Trophoblast cell (in vitro differentiated cells and primary cell): ENCODE measurements around the gene TMEM150C.

ENCODE experiments used
- DNase-seq, 2 donors: peaks; one replicate each; pipeline ENCODE4 v3.0.0-alpha.2; 2016
- H2AFZ ChIP-seq: 2 replicates; pipeline ENCODE4 v1.6.1; 2013; ENCODE audit warnings: low read length, moderate library complexity, mild to moderate bottlenecking; ENCODE audit not compliant: insufficient read depth, poor library complexity
- H2AK5ac ChIP-seq: 2 replicates; pipeline ENCODE4 v1.6.1; 2013; ENCODE audit warnings: mild to moderate bottlenecking, low read length
- H2BK120ac ChIP-seq: 2 replicates; pipeline ENCODE4 v1.6.1; 2013; ENCODE audit warnings: low read length, mild to moderate bottlenecking, moderate library complexity; ENCODE audit not compliant: insufficient read depth, poor library complexity
- H2BK12ac ChIP-seq: 2 replicates; pipeline ENCODE4 v1.6.1; 2013; ENCODE audit warnings: mild to moderate bottlenecking, low read length, moderate library complexity
- H2BK5ac ChIP-seq: 2 replicates; pipeline ENCODE4 v1.6.1; 2013; ENCODE audit warnings: low read length, low read depth, moderate library complexity, mild to moderate bottlenecking; ENCODE audit not compliant: poor library complexity
- H3K14ac ChIP-seq: 2 replicates; pipeline ENCODE4 v1.6.1; 2013; ENCODE audit warnings: mild to moderate bottlenecking, low read length
- H3K18ac ChIP-seq: 2 replicates; pipeline ENCODE4 v1.6.1; 2013; ENCODE audit warnings: mild to moderate bottlenecking, low read length
- H3K23ac ChIP-seq: 2 replicates; pipeline ENCODE4 v1.6.1; 2013; ENCODE audit warnings: low read length
- H3K27ac ChIP-seq: 2 replicates; pipeline ENCODE4 v1.5.1; 2013; ENCODE audit warnings: low read depth, mild to moderate bottlenecking, inconsistent platforms, low read length, moderate library complexity
- H3K27me3 ChIP-seq: 2 replicates; pipeline ENCODE4 v1.6.1; 2013; ENCODE audit warnings: inconsistent platforms, mild to moderate bottlenecking, low read length, moderate library complexity; ENCODE audit not compliant: insufficient read depth
- H3K36me3 ChIP-seq, 2 experiments: 1 replicate in 1 of 2; 2 replicates in 1 of 2; pipeline ENCODE4 v1.6.1; 2013; ENCODE audit warnings: low read length in 2 of 2, mild to moderate bottlenecking in 2 of 2, moderate library complexity in 1 of 2; ENCODE audit not compliant: insufficient read depth in 2 of 2, control insufficient read depth in 1 of 2
- H3K4ac ChIP-seq: 2 replicates; pipeline ENCODE4 v1.6.1; 2013; ENCODE audit warnings: low read depth, mild to moderate bottlenecking, low read length, moderate library complexity
- H3K4me1 ChIP-seq, 2 experiments: 1 replicate in 1 of 2; 2 replicates in 1 of 2; pipeline ENCODE4 v1.6.1; 2013; ENCODE audit warnings: low read length in 2 of 2, mild to moderate bottlenecking in 2 of 2, moderate library complexity in 1 of 2; ENCODE audit not compliant: insufficient read depth in 2 of 2, control insufficient read depth in 1 of 2
- H3K4me2 ChIP-seq: 2 replicates; pipeline ENCODE4 v1.6.1; 2013; ENCODE audit warnings: inconsistent platforms, mild to moderate bottlenecking, low read length, moderate library complexity
- H3K4me3 ChIP-seq: 2 replicates; pipeline ENCODE4 v1.5.1; 2013; ENCODE audit warnings: mild to moderate bottlenecking, low read depth, low read length, inconsistent platforms
- H3K79me1 ChIP-seq: one replicate; pipeline ENCODE4 v1.6.1; 2013; ENCODE audit warnings: low read length
- H3K79me2 ChIP-seq: 2 replicates; pipeline ENCODE4 v1.6.1; 2013; ENCODE audit warnings: low read length, mild to moderate bottlenecking; ENCODE audit not compliant: control insufficient read depth, insufficient read depth, poor library complexity
- H3K9ac ChIP-seq: 2 replicates; pipeline ENCODE4 v1.6.1; 2013; ENCODE audit warnings: mild to moderate bottlenecking, low read length
- H3K9me3 ChIP-seq: 2 replicates; pipeline ENCODE4 v1.6.1; 2013; ENCODE audit warnings: low read depth, mild to moderate bottlenecking, control low read depth, inconsistent platforms, low read length; ENCODE audit not compliant: insufficient read depth
- H4K12ac ChIP-seq: 2 replicates; pipeline ENCODE4 v1.6.1; 2013; ENCODE audit warnings: low read depth, mild to moderate bottlenecking, low read length, moderate library complexity
- H4K8ac ChIP-seq: 2 replicates; pipeline ENCODE4 v1.6.1; 2013; ENCODE audit warnings: low read depth, mild to moderate bottlenecking, low read length, moderate library complexity
- H4K91ac ChIP-seq: one replicate; pipeline ENCODE4 v1.6.1; 2013; ENCODE audit warnings: low read depth, mild to moderate bottlenecking, low read length, moderate library complexity
- WGBS: extraction: QIAGEN DNeasy Blood & Tissue Kit; methylation state at CpG from one replicate; pipeline ENCODE4 v1.1.7; 2013; ENCODE audit warnings: missing lambda C conversion rate; ENCODE audit not compliant: insufficient read length, insufficient coverage; ENCODE audit errors: extremely low coverage; 5-methylcytosine and 5-hydroxymethylcytosine counted together

Gene TMEM150C

GRCh38 chr4:82496349-82496748, 65.4 kb downstream of the TMEM150C start:
- no peak overlapping the region for H2BK5ac ChIP-seq
- H2BK120ac ChIP-seq: no peak overlapping the region
- no peak overlapping the region for H3K14ac ChIP-seq
- no peak for DNase-seq
- H3K4me2 ChIP-seq: no peak overlapping the region
- H3K9ac ChIP-seq: no peak overlapping the region
- no peak overlapping the region for H4K12ac ChIP-seq
- no peak overlapping the region for H2BK12ac ChIP-seq
- no peak overlapping the region for H3K4me3 ChIP-seq
- H3K79me1 ChIP-seq: no peaks in the 10 kb centered on the region
- H3K27ac ChIP-seq: no peak overlapping the region
- no peaks in the 10 kb centered on the region for H3K27me3 ChIP-seq
- H3K23ac ChIP-seq: no peak overlapping the region
- H3K4me1 ChIP-seq: no peaks in the 10 kb centered on the region
- H3K18ac ChIP-seq: no peak overlapping the region
- H4K8ac ChIP-seq: no peak overlapping the region
- no peak overlapping the region for H2AK5ac ChIP-seq
- no CpG with 5 or more reads among the region's 2 CpGs for WGBS
- H3K79me2 ChIP-seq: no peaks in the 10 kb centered on the region
- H3K9me3 ChIP-seq: no peaks in the 10 kb centered on the region
- no peaks in the 10 kb centered on the region for H3K36me3 ChIP-seq
- no peak overlapping the region for H3K4ac ChIP-seq
- H2AFZ ChIP-seq: no peak overlapping the region
- H4K91ac ChIP-seq: no peak overlapping the region

GRCh38 chr4:82495666-82496065, 66.1 kb downstream of the TMEM150C start:
- Histone ChIP-seq H3K27ac (no peak overlapping the region), H4K91ac (no peak overlapping the region), H2BK12ac (no peak overlapping the region), H3K79me2 (no peaks in the 10 kb centered on the region), H3K14ac (no peak overlapping the region), H3K9me3 (no peaks in the 10 kb centered on the region), H3K23ac (no peak overlapping the region), H3K18ac (no peak overlapping the region), H3K36me3 (no peaks in the 10 kb centered on the region), H2BK120ac (no peak overlapping the region), H3K4me1 (peaks cover 0 to 3% of the 10 kb centered on the region in 2 experiments), H2AK5ac (no peak overlapping the region), H3K4me3 (no peak overlapping the region), H2BK5ac (no peak overlapping the region), H2AFZ (no peak overlapping the region), H3K27me3 (no peaks in the 10 kb centered on the region), H4K12ac (no peak overlapping the region), H4K8ac (no peak overlapping the region), H3K9ac (no peak overlapping the region), H3K79me1 (no peaks in the 10 kb centered on the region), H3K4me2 (no peak overlapping the region), H3K4ac (no peak overlapping the region)
- WGBS: no CpG with 5 or more reads among the region's 4 CpGs
- DNase-seq: no peak

GRCh38 chr4:82493721-82494425, 67.9 kb downstream of the TMEM150C start:
- Histone ChIP-seq H3K27me3 (no peaks in the 10 kb centered on the region), H3K79me1 (no peaks in the 10 kb centered on the region), H3K23ac (no peak overlapping the region), H3K4me3 (no peak overlapping the region), H3K79me2 (no peaks in the 10 kb centered on the region), H2BK5ac (no peak overlapping the region), H2BK120ac (no peak overlapping the region), H3K4me1 (peaks cover 0 to 3% of the 10 kb centered on the region in 2 experiments), H3K9me3 (no peaks in the 10 kb centered on the region), H3K27ac (no peak overlapping the region), H3K9ac (no peak overlapping the region), H3K14ac (no peak overlapping the region), H2AFZ (no peak overlapping the region), H3K36me3 (no peaks in the 10 kb centered on the region), H3K4ac (no peak overlapping the region), H4K12ac (no peak overlapping the region), H3K18ac (no peak overlapping the region), H2AK5ac (no peak overlapping the region), H4K8ac (no peak overlapping the region), H3K4me2 (no peak overlapping the region), H2BK12ac (no peak overlapping the region), H4K91ac (no peak overlapping the region)
- no CpG with 5 or more reads among the region's 2 CpGs for WGBS
- peak; percentile 65 to 93 for DNase-seq

- Histone ChIP-seq H3K27me3 (no peaks in the 10 kb centered on the region), H3K23ac (no peak overlapping the region), H3K9me3 (no peaks in the 10 kb centered on the region), H2AK5ac (no peak overlapping the region), H3K79me1 (no peaks in the 10 kb centered on the region), H3K18ac (no peak overlapping the region), H2BK5ac (no peak overlapping the region), H3K36me3 (no peaks in the 10 kb centered on the region), H3K4me2 (no peak overlapping the region), H3K4ac (no peak overlapping the region), H3K9ac (no peak overlapping the region), H2BK12ac (no peak overlapping the region), H2BK120ac (no peak overlapping the region), H2AFZ (no peak overlapping the region), H3K14ac (no peak overlapping the region), H3K4me3 (no peak overlapping the region), H3K27ac (no peak overlapping the region), H3K4me1 (peaks cover 0 to 3% of the 10 kb centered on the region in 2 experiments), H4K12ac (no peak overlapping the region), H4K8ac (no peak overlapping the region), H3K79me2 (no peaks in the 10 kb centered on the region), H4K91ac (no peak overlapping the region)
- WGBS: no CpG with 5 or more reads among the region's 10 CpGs
- DNase-seq: no peak
Measured at GRCh38 chr4:82491251-82491960, 70.4 kb downstream of the TMEM150C start.
